B cell (primary cell): ENCODE results near the gene TET3. TPM values are rescaled to one million over a fixed set of nuclear protein-coding genes. Genes with fewer than 3 reads are reported as not detected.

Source experiments
- ATAC-seq: fragments of 200-7000 bp; cut with Tn5 transposase; one replicate; pipeline ENCODE4 v1.10.0; 2021; ENCODE audit warnings: low read depth, mild to moderate bottlenecking, moderate number of reproducible peaks, moderate library complexity
- CTCF ChIA-PET: fragments of 350-600 bp; sonication (Branson Sonifier 250); formaldehyde crosslinking; loops from one replicate; lab custom pipeline; 2021; ENCODE audit warnings: antibody characterized with exemption, inconsistent platforms; lab: Charles Lee
- POLR2A ChIA-PET: fragments of 350-600 bp; sonication (Branson Sonifier 250); formaldehyde crosslinking; loops from one replicate; lab custom pipeline; 2021; ENCODE audit warnings: antibody characterized with exemption; lab: Charles Lee
- DNase-seq: peaks from one replicate; pipeline ENCODE4 v3.0.0; 2013
- H2AFZ ChIP-seq: 2 replicates; pipeline ENCODE4 v1.6.1; 2012; ENCODE audit warnings: mild to moderate bottlenecking, low read depth, low read length; ENCODE audit not compliant: insufficient read depth, poor library complexity, severe bottlenecking
- H3K27ac ChIP-seq, 2 donors: 1 replicate in 1 of 2; 2 replicates in 1 of 2; pipeline ENCODE4 v1.5.1; 2012 to 2013; ENCODE audit warnings: low read length in 2 of 2, mild to moderate bottlenecking in 2 of 2, moderate library complexity in 1 of 2
- H3K27me3 ChIP-seq, 4 experiments: fragments of 200-600 bp in 1 of 4; sonication (generic) in 1 of 4; replicated peaks in 1 of 4; 1 replicate in 2 of 4; 2 replicates in 2 of 4; pipeline versions ENCODE4 v1.6.1 to v1.7.0; 2013 to 2016; ENCODE audit warnings: low read length in 3 of 4, mild to moderate bottlenecking in 2 of 4, mixed read lengths in 1 of 4, moderate library complexity in 1 of 4; ENCODE audit not compliant: insufficient read depth in 4 of 4, control insufficient read depth in 3 of 4; ENCODE audit errors: control extremely low read depth in 1 of 4
- H3K36me3 ChIP-seq, 2 experiments: replicated peaks in 1 of 2; 1 replicate in 1 of 2; 2 replicates in 1 of 2; pipeline versions ENCODE4 v1.6.1 to v1.7.1; 2013; ENCODE audit warnings: low read length in 1 of 2; ENCODE audit not compliant: insufficient read depth in 2 of 2, control insufficient read depth in 1 of 2; ENCODE audit errors: control extremely low read depth in 1 of 2, extremely low read depth in 1 of 2
- H3K4me1 ChIP-seq, 2 donors: fragments of 200-600 bp in 1 of 2; sonication (generic) in 1 of 2; 1 replicate in 1 of 2; 2 replicates in 1 of 2; pipeline versions ENCODE4 v1.5.1 to v1.6.1; 2013 to 2017; ENCODE audit warnings: low read length in 2 of 2; ENCODE audit not compliant: control insufficient read depth in 2 of 2, insufficient read depth in 2 of 2
- H3K4me2 ChIP-seq: replicated peaks from 2 replicates; pipeline ENCODE3; 2012; ENCODE audit warnings: mild to moderate bottlenecking, low read depth, low read length; ENCODE audit not compliant: poor library complexity, severe bottlenecking
- H3K4me3 ChIP-seq, 5 experiments: fragments of 200-600 bp in 1 of 5; sonication (generic) in 1 of 5; 1 replicate in 3 of 5; 2 replicates in 2 of 5; pipeline versions ENCODE4 v1.5.1 to v1.7.0; 2011 to 2016; ENCODE audit warnings: low read length in 4 of 5, mild to moderate bottlenecking in 4 of 5, low read depth in 2 of 5, control low read depth in 1 of 5, moderate library complexity in 1 of 5; ENCODE audit not compliant: insufficient read depth in 1 of 5; ENCODE audit errors: control extremely low read depth in 1 of 5, extremely low read depth in 1 of 5
- H3K79me2 ChIP-seq: fragments of 200-600 bp; sonication (generic); one replicate; pipeline ENCODE4 v1.6.0; 2016; ENCODE audit warnings: low read length; ENCODE audit not compliant: control insufficient read depth, insufficient read depth
- H3K9ac ChIP-seq: fragments of 200-600 bp; sonication (generic); 2 replicates; pipeline ENCODE4 v1.6.1; 2017; ENCODE audit warnings: mild to moderate bottlenecking, low read length, moderate library complexity
- H3K9me3 ChIP-seq, 3 donors: one replicate each; pipeline versions ENCODE4 v1.6.1 to v1.7.1; 2013; ENCODE audit warnings: low read length in 2 of 3; ENCODE audit not compliant: control insufficient read depth in 2 of 3, insufficient read depth in 1 of 3; ENCODE audit errors: control extremely low read depth in 1 of 3
- H4K20me1 ChIP-seq: 2 replicates; pipeline ENCODE4 v1.6.0; 2012; ENCODE audit warnings: mild to moderate bottlenecking, low read length; ENCODE audit not compliant: insufficient read depth, control insufficient read depth, poor library complexity, severe bottlenecking
- H3K27ac Mint-ChIP-seq: one replicate; pipeline ENCODE4 v1.8.0; 2021; ENCODE audit warnings: mixed read lengths
- H3K27me3 Mint-ChIP-seq: one replicate; pipeline ENCODE4 v1.8.0; 2021; ENCODE audit warnings: mixed read lengths
- H3K4me1 Mint-ChIP-seq: one replicate; pipeline ENCODE4 v1.8.0; 2021; ENCODE audit warnings: mixed read lengths
- H3K4me3 Mint-ChIP-seq: one replicate; pipeline ENCODE4 v1.8.0; 2021; ENCODE audit warnings: mixed read lengths
- H3K9me3 Mint-ChIP-seq: one replicate; pipeline ENCODE4 v1.8.0; 2022; ENCODE audit warnings: mixed read lengths; ENCODE audit not compliant: insufficient read depth
- EZH2 ChIP-seq: IDR thresholded peaks from 2 replicates; pipeline ENCODE4 v1.6.1; 2012; ENCODE audit warnings: borderline replicate concordance, low read depth, mild to moderate bottlenecking, moderate library complexity, low read length; ENCODE audit not compliant: insufficient read depth, poor library complexity, severe bottlenecking
- WGBS: methylation state at CpG from one replicate; pipeline ENCODE4 v1.1.5; 2013; ENCODE audit warnings: missing lambda C conversion rate; ENCODE audit not compliant: insufficient coverage; 5-methylcytosine and 5-hydroxymethylcytosine counted together
- intact Hi-C: fragments of 100-400 bp; cut with micrococcal nuclease; formaldehyde crosslinking; loops from one replicate; pipeline ENCODE4 v1.10.0; 2022
- polyA plus RNA-seq: library from polyadenylated mRNA; depleted of rRNA; stranded (reverse); fragments of >200 nt; gene quantifications from 2 replicates; pipeline ENCODE4 v1.2.3, GENCODE V29; 2012
- total RNA-seq, 2 donors: library from RNA; stranded (reverse); fragments of 120-200 nt in 1 of 2; gene quantifications; 1 replicate in 1 of 2; 2 replicates in 1 of 2; pipeline versions ENCODE4 v1.2.3 to v1.2.4, GENCODE V29; 2013 to 2022
- TF ChIP-seq, protein P1 (sequence below): fragments of 200-600 bp; IDR thresholded peaks from one replicate; pipeline ENCODE4 v1.8.0; 2022; ENCODE audit warnings: antibody characterized with exemption, mild to moderate bottlenecking

Gene TET3
- total and polyA plus RNA-seq, 2 donors (not counting 1 experiment from before 2014, with no cell fraction given) = 4.7 to 43.9 TPM

DNA sequence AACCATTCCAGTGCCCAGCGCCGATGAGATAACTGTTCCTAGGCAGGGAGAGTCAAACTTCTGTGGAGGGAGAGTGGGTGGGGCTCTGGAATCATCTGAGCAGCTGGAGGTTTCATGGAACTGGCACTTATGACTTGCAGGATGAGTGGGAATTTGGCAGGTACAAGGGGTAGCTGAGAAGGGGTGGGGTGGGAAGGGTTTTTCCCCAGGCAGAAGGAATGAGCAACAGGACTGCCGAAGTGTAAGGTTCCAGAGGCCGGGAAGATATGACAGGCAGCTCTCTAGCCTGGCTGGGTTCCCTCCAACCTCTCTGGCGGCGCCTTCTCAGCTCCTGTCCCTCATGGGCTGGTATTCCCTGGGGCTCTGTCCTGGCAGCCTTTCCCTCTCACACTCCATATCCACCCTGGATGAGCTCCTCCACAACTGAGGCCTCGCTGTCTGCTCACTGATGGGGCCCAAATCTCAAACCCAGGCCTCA is 2.5 kb upstream of the TET3 start:
- no peak for ATAC-seq
- no peak overlapping the region for H3K4me3 ChIP-seq
- no peak for TF ChIP-seq EZH2
- TF ChIP-seq, protein P1, sequence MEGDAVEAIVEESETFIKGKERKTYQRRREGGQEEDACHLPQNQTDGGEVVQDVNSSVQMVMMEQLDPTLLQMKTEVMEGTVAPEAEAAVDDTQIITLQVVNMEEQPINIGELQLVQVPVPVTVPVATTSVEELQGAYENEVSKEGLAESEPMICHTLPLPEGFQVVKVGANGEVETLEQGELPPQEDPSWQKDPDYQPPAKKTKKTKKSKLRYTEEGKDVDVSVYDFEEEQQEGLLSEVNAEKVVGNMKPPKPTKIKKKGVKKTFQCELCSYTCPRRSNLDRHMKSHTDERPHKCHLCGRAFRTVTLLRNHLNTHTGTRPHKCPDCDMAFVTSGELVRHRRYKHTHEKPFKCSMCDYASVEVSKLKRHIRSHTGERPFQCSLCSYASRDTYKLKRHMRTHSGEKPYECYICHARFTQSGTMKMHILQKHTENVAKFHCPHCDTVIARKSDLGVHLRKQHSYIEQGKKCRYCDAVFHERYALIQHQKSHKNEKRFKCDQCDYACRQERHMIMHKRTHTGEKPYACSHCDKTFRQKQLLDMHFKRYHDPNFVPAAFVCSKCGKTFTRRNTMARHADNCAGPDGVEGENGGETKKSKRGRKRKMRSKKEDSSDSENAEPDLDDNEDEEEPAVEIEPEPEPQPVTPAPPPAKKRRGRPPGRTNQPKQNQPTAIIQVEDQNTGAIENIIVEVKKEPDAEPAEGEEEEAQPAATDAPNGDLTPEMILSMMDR = no peak

More for the DNA sequence above, 2.5 kb upstream of the TET3 start:
- Histone ChIP-seq H3K79me2 (peaks cover 17% of the 10 kb centered on the region), H3K9ac (no peak overlapping the region), H3K27me3 (peaks cover 0 to 9% (median 2%) of the 10 kb centered on the region in 4 experiments), H3K36me3 (peaks cover 1 to 8% of the 10 kb centered on the region in 2 experiments), H3K27ac (no peak overlapping the region), H3K4me1 (peaks cover 48 to 61% of the 10 kb centered on the region in 2 donors), H3K9me3 (no peaks in the 10 kb centered on the region), H3K4me2 (no peak overlapping the region), H4K20me1 (peaks cover 17% of the 10 kb centered on the region), H2AFZ (no peak overlapping the region)
- intact Hi-C loops = loop anchor here (5.0 kb wide), 1 partner anchor 35 kb away; no protein-coding TSS in a partner anchor
- WGBS = 98% methylated on average over 7 of the region's 7 CpGs
- Mint-ChIP-seq H3K27me3 (peaks cover 7% of the 10 kb centered on the region), H3K4me3 (peak overlapping the region; percentile 83), H3K27ac (peak overlapping the region; percentile 6), H3K9me3 (no peaks in the 10 kb centered on the region), H3K4me1 (peaks cover 62% of the 10 kb centered on the region)
- ChIA-PET CTCF (interaction anchor here (0.6 to 1.2 kb wide), 2 partner anchors 20 to 109 kb away, joined by 3 read pairs; no protein-coding TSS in a partner anchor), POLR2A (interaction anchor here (0.6 kb wide), 1 partner anchor 43 kb away, joined by 3 read pairs; no protein-coding TSS in a partner anchor)
- DNase-seq = no peak
